GM18951 (cell line): ENCODE results near the gene ANO6.
"Not testable (repeated sequence)": the region's sequence is repeated elsewhere in the genome, so short reads cannot be mapped to it uniquely, and the experiment has no call there.

Experiments
- POLR2A ChIP-seq: IDR thresholded peaks from 4 replicates; pipeline ENCODE4 v1.6.1; 2011; ENCODE audit warnings: mild to moderate bottlenecking; ENCODE audit not compliant: insufficient read length, insufficient read depth; ENCODE audit errors: extremely low read depth
- in situ Hi-C: fragments of 300-500 bp; cut with MboI; formaldehyde crosslinking; loops from one replicate; pipeline ENCODE4 v1.12.0; 2022; ENCODE audit warnings: low sequenced_read_pairs, mixed read lengths, inconsistent platforms; ENCODE audit not compliant: unreplicated experiment

The ANO6 gene

GRCh38 chr12:45260104-45260815, 44.4 kb downstream of the ANO6 start:
- in situ Hi-C loops, result no loop called here
- no peak for TF ChIP-seq POLR2A

GRCh38 chr12:45260854-45261253, 45.0 kb downstream of the ANO6 start:
- in situ Hi-C loops, result no loop called here
- TF ChIP-seq POLR2A, result no peak

- in situ Hi-C loops, result not testable (repeated sequence)
These were observed 46.3 kb downstream of the ANO6 start for GRCh38 chr12:45262185-45262584.

GRCh38 chr12:45263587-45263986, 47.7 kb downstream of the ANO6 start:
- in situ Hi-C loops, result no loop called here
- TF ChIP-seq POLR2A, result no peak

- TF ChIP-seq POLR2A, result no peak
- in situ Hi-C loops, result no loop called here
These were observed 52.9 kb downstream of the ANO6 start for GRCh38 chr12:45268672-45269411.

- no peak for TF ChIP-seq POLR2A
- in situ Hi-C loops, result no loop called here
These were observed 53.5 kb downstream of the ANO6 start for GRCh38 chr12:45269412-45269751.

- no peak for TF ChIP-seq POLR2A
- in situ Hi-C loops, result no loop called here
These were observed 55.1 kb downstream of the ANO6 start for GRCh38 chr12:45270951-45271350.

GRCh38 chr12:45273717-45274271, 57.9 kb downstream of the ANO6 start:
- TF ChIP-seq POLR2A, result no peak
- in situ Hi-C loops, result no loop called here

- in situ Hi-C loops, result no loop called here
- no peak for TF ChIP-seq POLR2A
These were observed 60.4 kb downstream of the ANO6 start for GRCh38 chr12:45276154-45276755.

GRCh38 chr12:45278447-45278846, 62.6 kb downstream of the ANO6 start:
- in situ Hi-C loops, result no loop called here
- TF ChIP-seq POLR2A, result no peak

- TF ChIP-seq POLR2A, result no peak
- in situ Hi-C loops, result no loop called here
These were observed 64.3 kb downstream of the ANO6 start for GRCh38 chr12:45279931-45280830.

- TF ChIP-seq POLR2A, result no peak
- in situ Hi-C loops, result no loop called here
These were observed 66.1 kb downstream of the ANO6 start for GRCh38 chr12:45281994-45282393.

- no peak for TF ChIP-seq POLR2A
- in situ Hi-C loops, result no loop called here
These were observed 66.5 kb downstream of the ANO6 start for GRCh38 chr12:45282411-45282810.
